Left ventricle myocardium inferior (tissue), 1 donor: Measurements from ENCODE around the gene HTRA2. TPM values are rescaled to one million over a fixed set of nuclear protein-coding genes. Genes with fewer than 3 reads are reported as not detected.
"Not testable (repeated sequence)": the region's sequence is repeated elsewhere in the genome, so short reads cannot be mapped to it uniquely, and the experiment has no call there.

Experiments used
- DNase-seq: peaks from one replicate; pipeline ENCODE4 v3.0.0-alpha.2; 2020
- H3K27ac ChIP-seq: fragments of 200-600 bp; replicated peaks from 2 replicates; pipeline ENCODE4 v1.8.0; 2021
- H3K27me3 ChIP-seq: fragments of 200-600 bp; 2 replicates; pipeline ENCODE4 v1.8.0; 2021; ENCODE audit warnings: low read depth
- H3K36me3 ChIP-seq: fragments of 200-600 bp; 2 replicates; pipeline ENCODE4 v1.8.0; 2021
- H3K4me1 ChIP-seq: fragments of 200-600 bp; 2 replicates; pipeline ENCODE4 v1.8.0; 2021
- H3K4me3 ChIP-seq: fragments of 200-600 bp; 2 replicates; pipeline ENCODE4 v1.8.0; 2021; ENCODE audit warnings: mild to moderate bottlenecking, moderate library complexity
- H3K9me3 ChIP-seq: fragments of 200-600 bp; replicated peaks from 2 replicates; pipeline ENCODE4 v1.8.0; 2021
- CTCF ChIP-seq: fragments of 200-600 bp; IDR thresholded peaks from 2 replicates; pipeline ENCODE4 v1.8.0; 2021; ENCODE audit warnings: antibody characterized with exemption, mild to moderate bottlenecking, borderline replicate concordance
- intact Hi-C: fragments of 100-400 bp; cut with micrococcal nuclease; formaldehyde crosslinking; loops from one replicate; pipeline ENCODE4 v1.11.0; 2022
- total RNA-seq: library from RNA; stranded (reverse); fragmentation: NEBNext Ultra II Directional; extraction: Animal tissue kit (Norgen Biotek cat#: 25700); gene quantifications from one replicate; pipeline ENCODE4 v1.2.1, GENCODE V29; 2021
- donor health status: DM: no; HTN: yes; CAD: no; lungs with severe emphysema.

HTRA2 gene
- total RNA-seq, 1 donor from 2014 or later = 26.6 TPM

DNA sequence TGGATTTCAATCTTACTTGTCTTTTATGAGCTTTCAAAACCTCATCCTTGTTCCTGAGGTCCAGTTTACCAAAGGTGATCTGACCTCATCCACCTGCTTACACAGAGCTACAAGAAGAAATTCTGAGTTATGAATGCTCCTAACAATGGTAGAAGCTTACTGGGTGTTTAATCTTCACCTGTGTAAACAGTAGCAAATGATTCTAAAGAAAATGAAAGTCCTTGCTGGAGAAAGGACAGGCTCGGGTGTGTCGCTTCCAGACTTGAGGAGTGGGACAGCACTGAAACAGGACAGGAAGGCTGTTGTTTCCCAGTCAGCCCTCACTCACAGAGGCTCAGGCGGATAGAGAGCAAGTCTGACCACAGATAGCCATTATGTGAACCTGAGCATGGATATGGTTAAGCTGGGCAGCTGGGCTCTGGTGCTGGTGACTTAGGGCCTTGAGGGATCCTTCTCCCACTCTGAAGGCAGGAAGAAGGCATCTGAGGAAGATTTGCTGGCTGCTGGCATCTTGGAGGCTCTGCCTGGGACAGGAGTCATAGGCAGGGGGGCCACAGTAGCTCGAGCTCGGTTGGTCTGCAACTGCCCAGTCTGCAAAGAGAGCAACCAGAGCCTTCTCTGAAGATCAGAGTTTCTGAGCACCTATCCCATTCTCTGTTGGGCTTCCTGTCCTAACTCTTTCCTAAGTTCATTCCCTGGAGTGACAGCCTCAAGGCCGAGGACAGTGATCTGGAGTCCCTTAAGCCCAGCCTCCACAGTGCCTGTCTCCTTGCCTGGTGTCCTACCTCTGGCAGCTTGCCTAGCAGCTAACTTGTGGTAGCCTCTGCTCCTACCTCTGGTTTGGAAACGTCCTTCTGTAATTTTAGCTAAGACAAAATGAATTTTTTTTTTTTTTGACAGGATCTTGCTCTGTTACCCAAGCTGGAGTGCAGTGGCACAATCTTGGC is 28.8 kb downstream of the HTRA2 start:
- Histone ChIP-seq H3K9me3 (no peaks in the 10 kb centered on the region), H3K36me3 (no peaks in the 10 kb centered on the region), H3K4me3 (no peak overlapping the region), H3K27me3 (peaks cover 54% of the 10 kb centered on the region), H3K4me1 (peaks cover 21% of the 10 kb centered on the region), H3K27ac (no peak overlapping the region)
- TF ChIP-seq CTCF = no peak
- DNase-seq = no peak
- intact Hi-C loops = no loop called here

DNA sequence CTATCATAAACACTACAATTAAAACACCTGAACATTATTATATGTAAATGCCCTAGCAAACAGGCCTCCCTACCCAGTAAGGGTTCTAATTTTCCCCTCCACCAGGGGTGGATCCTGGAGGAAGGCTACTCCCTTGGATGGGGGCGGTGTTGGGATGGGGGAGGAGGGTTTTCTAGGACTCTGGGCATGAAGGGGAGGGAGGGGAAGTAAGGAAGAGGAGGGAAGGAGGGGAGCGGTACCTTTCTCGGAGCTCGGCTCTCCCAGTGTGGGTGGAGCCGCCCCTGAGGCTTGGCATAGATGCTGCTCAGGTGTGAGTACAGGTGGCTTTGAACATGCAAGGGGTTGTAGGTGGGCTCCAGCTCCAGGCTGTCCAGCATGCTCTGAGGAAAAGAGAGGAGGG is 30.2 kb downstream of the HTRA2 start:
- H3K4me3 ChIP-seq = no peak overlapping the region
- intact Hi-C loops = no loop called here
- peaks cover 8% of the 10 kb centered on the region for H3K4me1 ChIP-seq
- no peak for DNase-seq
- no peak for TF ChIP-seq CTCF
- H3K9me3 ChIP-seq = no peaks in the 10 kb centered on the region
- H3K27ac ChIP-seq = no peak overlapping the region
- no peaks in the 10 kb centered on the region for H3K36me3 ChIP-seq
- H3K27me3 ChIP-seq = peaks cover 59% of the 10 kb centered on the region

DNA sequence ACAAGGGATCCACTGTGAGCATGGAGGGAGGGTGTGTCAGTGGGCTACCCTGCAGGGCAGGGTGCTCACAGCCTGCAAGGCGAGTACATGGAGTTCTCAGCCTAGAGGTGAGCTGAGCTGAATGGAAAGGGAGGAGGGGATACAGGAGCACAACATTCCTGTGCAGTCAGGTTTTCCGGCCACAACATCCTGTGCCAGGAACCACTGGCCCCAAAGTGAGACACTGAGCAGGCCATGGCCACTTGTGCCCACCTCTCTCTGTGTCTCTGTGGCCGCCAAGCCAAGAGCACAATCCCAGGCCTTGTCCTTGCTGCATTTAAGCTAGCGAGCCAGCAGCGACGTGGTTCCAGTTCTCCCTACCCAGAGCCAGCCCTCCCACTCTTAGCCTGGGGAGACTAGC is 30.9 kb downstream of the HTRA2 start:
- Histone ChIP-seq H3K27ac (no peak overlapping the region), H3K4me1 (peaks cover 1% of the 10 kb centered on the region), H3K27me3 (peaks cover 59% of the 10 kb centered on the region), H3K36me3 (no peaks in the 10 kb centered on the region), H3K4me3 (no peak overlapping the region), H3K9me3 (no peaks in the 10 kb centered on the region)
- no peak for TF ChIP-seq CTCF
- intact Hi-C loops = no loop called here
- DNase-seq = no peak

- H3K4me1 ChIP-seq, H3K9me3 ChIP-seq, DNase-seq, H3K4me3 ChIP-seq, H3K36me3 ChIP-seq, H3K27ac ChIP-seq, intact Hi-C loops: not testable (repeated sequence)
- peaks cover 59% of the 10 kb centered on the region for H3K27me3 ChIP-seq
Observed at GRCh38 chr2:74561022-74561421, 31.3 kb downstream of the HTRA2 start.

DNA sequence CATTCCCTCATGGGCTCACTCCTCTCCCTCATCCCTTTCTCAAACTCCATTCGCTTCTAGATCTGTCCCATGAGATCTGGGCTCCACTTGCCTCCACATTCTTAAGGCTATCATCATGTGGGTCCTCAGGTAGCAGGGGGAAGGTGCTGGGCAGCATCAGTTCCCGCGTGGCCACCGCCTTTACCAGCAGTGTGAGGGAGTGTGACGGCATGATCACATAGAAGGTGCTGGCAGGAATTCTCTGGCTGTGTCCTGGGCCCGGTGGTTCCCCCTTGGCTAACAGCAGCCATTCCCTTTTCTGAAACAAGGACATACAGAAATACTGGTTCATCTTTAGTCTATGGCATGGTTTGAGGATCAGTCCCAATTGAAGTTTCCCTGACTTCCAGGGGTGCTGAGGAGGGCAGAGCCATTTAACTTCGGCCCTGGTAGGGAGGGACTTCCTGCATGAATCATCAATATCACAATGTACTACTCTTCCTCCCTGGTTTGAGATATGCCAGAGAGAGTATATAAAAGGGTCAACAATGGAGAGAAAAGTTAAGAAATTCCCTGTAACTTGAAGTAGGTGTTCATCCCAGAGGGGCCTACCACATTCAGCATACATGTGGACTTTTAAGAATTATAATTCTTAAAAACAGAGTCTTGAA is 32.5 kb downstream of the HTRA2 start:
- no peak overlapping the region for H3K4me3 ChIP-seq

More for the DNA sequence above, 32.5 kb downstream of the HTRA2 start:
- no peaks in the 10 kb centered on the region for H3K36me3 ChIP-seq
- peaks cover 59% of the 10 kb centered on the region for H3K27me3 ChIP-seq
- H3K4me1 ChIP-seq = no peaks in the 10 kb centered on the region
- intact Hi-C loops = no loop called here
- H3K27ac ChIP-seq = no peak overlapping the region
- TF ChIP-seq CTCF = no peak
- no peaks in the 10 kb centered on the region for H3K9me3 ChIP-seq
- DNase-seq = no peak
